GM10266 (cell line): ENCODE measurements around the gene WASHC1.
"Not testable (repeated sequence)": the region's sequence is repeated elsewhere in the genome, so short reads cannot be mapped to it uniquely, and the experiment has no call there.

ENCODE experiments used
- DNase-seq: peaks from one replicate; pipeline ENCODE4 v3.0.0; 2012; ENCODE audit errors: extremely low spot score

The WASHC1 gene, protein sequence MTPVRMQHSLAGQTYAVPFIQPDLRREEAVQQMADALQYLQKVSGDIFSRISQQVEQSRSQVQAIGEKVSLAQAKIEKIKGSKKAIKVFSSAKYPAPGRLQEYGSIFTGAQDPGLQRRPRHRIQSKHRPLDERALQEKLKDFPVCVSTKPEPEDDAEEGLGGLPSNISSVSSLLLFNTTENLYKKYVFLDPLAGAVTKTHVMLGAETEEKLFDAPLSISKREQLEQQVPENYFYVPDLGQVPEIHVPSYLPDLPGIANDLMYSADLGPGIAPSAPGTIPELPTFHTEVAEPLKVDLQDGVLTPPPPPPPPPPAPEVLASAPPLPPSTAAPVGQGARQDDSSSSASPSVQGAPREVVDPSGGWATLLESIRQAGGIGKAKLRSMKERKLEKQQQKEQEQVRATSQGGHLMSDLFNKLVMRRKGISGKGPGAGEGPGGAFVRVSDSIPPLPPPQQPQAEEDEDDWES

GRCh38 chr9:29356-29755 is at the start of gene WASHC1:
TSS of gene WASHC1 (minus strand) at chr9:29456. CDS start at chr9:24999, 4,457 bp downstream.
- DNase-seq, result not testable (repeated sequence)

DNA sequence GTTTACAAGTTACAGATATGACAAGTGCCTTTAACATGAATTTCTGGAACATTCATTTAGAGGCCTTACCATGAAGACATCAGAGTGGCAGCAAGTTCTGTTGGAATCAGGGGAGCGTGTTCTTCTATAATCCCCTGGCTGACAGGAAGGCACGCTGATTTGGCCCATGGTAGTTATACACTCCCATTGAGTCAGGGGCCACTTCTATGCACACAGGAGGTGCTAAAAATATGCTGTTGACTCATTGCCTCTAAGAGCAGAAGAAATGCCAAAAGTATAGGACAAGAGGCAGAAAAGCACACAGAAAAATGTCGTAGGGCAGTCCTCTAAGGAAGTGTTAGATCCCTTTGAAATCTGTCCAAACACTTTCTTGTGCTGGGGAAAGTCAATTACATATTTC is 49.1 kb upstream of the WASHC1 start:
- DNase-seq, result not testable (repeated sequence)

- not testable (repeated sequence) for DNase-seq
Measured at GRCh38 chr9:76389-76788, 47.1 kb upstream of the WASHC1 start.

- not testable (repeated sequence) for DNase-seq
Measured at GRCh38 chr9:73900-74525, 44.8 kb upstream of the WASHC1 start.

GRCh38 chr9:73076-73899 is 44.0 kb upstream of the WASHC1 start:
- peak; percentile 18 for DNase-seq

DNA sequence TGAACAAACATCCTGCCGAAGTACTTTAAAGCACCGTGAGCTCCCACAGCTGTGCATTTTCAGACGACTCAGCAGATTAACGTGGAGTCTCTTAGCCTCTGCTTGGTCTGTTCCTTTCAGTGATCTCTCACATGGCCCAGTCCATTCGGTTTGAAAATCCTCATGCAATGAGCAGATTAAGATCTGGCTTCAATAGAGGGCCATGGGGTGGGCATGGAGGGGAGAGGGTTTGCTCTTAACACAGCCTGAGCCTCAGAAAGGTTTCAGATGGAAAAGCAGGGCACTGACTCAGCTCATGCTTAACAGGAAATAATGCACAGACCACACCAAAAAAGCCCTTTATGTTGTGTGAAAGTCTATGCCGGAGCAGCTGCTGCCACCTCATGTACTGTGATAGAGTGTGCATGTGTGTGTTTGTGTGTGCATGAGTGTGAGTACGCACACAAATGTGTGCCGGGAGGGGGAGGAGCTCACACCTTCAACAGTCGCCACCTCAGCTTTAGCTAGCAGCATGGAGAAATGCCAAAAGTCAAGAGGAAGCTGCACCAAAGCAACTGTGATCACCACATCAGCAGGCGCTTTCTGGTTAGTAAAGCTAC is 33.9 kb upstream of the WASHC1 start:
- DNase-seq, result not testable (repeated sequence)

- not testable (repeated sequence) for DNase-seq
Measured at GRCh38 chr9:52678-53077, 23.4 kb upstream of the WASHC1 start.

GRCh38 chr9:48190-48842 is 19.1 kb upstream of the WASHC1 start:
- DNase-seq, result not testable (repeated sequence)

DNA sequence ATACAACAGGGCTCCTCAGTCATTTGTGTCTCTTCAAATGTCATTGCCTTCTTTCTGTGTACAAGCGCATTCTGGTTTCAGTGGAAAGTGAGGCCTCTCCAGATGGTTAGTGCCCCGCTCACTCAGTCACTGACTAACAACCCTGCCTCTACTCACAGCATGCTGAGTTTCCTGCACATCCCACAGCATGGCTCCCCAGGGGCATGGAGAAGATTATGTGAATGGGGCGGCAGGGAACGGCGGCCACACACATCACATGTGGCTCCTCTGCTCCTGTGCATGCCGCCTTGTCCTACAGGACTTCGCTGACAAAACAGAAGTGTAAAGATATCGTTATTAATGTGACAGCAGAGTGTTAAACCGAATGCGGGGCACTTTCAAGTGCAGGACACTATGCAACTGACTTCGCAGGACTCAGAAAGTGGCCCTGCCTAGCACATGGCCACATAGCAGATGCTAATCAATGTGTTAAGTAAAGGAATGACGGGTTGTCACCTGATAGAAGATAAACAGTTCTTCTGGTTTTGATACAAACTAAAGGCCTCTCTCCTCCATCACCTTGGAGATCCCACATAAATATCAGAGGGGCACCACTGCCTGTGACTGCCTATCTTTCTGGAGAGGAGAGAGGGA is 17.5 kb upstream of the WASHC1 start:
- DNase-seq, result not testable (repeated sequence)

DNA sequence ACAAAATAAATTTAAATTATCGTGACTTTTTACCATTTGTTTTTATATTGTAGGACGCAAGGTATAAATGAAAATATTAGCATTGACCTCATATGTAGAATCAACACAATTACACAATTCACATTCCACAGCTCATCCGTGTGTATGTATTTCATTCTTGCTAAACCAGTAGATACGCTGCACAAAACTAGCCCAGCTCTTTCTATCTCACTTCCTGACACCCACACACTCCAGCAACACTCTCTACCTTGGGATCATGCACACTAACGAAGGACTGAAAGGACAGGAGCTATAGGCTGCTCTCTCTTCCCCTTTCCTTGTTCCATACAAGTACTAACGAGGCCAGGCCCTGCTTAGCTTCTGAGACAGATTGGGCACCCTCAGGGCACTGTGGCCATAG is 16.9 kb upstream of the WASHC1 start:
- DNase-seq, result not testable (repeated sequence)

DNA sequence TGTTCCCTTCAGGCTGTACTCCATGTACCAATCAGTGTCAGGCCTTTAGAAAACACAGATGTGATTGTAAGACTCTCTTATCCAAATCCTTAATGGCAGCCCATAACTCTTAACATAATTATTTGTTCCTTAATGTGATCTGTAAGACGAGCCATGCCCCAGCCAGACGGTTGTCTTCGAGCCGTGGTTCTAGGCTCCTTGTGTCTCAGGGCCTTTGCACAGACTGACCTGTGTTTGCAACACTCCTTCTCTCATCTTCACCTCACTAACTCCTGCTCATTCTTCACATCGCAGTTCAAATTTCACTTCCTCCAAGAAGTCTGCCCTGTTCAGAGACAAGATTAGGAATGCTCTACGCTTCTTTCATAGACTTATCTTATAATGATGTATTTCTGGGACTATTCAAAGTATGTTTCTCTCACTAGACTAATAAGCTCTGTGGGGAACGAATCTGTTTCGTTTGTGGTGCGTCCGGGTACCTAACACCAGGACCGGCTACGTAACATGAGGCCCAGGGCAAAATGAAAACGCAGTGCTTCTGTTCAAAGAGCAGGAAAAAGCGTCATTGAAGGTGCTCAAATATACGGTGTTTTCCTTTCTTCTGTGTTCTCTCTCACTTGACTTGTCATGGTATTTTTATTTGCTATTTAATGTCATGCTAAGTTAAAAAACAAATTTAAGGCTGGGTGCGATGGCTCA is 16.1 kb upstream of the WASHC1 start:
- DNase-seq, result not testable (repeated sequence)

DNA sequence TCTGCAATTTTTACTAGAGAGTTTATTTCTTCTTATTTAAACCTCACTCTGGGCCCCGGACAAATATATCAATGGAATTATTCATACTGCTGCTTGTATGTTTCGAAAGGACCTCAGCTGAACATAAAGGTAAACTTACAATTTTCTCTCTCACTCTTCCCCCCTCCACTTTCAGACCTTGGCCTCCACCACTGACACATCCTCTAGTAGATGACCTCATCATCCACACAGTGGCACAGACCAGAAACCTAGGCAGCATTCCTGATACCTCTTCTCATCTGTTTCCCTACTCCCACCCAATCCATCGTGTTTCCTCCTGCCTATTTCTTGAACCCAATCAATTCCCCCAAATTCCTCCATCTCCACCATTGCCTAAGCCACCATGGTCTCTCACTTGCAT is 15.2 kb upstream of the WASHC1 start:
- not testable (repeated sequence) for DNase-seq

DNA sequence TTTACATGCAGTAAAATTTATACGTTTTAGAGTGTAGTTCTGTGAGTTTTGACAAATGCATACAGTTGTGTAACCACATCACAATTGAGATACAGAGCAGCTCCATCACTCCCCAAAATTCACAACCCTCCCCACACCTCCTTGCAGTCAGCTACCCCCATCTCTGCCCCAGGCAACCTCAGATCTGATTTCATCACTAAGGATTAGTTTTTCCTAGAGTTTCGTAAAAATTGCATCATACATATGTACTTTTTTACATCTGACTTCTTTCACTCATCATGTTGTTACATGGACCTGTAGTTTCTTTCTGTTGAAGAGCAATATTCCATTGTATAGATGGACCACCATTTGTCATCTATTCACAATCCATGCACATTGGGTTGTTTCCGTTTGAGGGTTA is 14.4 kb upstream of the WASHC1 start:
- DNase-seq, result not testable (repeated sequence)

DNA sequence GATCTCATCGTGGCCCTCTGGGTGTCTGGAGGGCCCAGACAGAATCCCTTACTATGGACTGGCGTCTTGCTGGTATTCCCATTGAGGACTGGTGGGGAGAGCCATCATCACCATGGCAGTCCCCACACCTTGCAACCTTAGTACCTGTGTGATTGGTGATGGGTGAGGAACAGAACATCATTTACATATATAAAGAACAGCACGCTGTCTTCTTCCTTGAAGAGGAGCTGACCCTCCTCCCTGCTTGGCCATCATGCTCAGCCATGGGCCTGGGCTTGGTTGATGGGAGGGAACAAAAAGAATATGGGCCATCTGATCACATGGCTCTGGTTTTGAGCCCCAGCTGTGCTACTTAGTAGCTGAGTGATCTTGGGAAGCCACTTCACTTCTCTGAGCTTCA is 13.9 kb upstream of the WASHC1 start:
- DNase-seq, result not testable (repeated sequence)

DNA sequence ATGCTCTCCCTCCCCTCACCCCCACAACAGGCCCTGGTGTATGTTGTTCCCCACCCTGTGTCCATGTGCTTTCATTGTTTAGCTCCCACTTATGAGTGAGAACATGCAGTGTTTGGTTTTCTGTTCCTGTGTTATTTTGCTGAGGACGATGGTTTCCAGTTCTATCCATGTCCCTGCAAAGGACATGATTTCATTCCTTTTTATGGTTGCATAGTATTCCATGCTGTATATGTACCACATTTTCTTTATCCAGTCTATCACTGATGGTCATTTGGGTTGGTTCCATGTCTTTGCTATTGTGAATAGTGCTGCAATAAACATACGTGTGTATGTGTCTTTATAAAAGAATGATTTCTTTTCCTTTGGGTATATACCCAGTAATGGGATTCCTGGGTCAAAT is 12.6 kb upstream of the WASHC1 start:
- not testable (repeated sequence) for DNase-seq

DNA sequence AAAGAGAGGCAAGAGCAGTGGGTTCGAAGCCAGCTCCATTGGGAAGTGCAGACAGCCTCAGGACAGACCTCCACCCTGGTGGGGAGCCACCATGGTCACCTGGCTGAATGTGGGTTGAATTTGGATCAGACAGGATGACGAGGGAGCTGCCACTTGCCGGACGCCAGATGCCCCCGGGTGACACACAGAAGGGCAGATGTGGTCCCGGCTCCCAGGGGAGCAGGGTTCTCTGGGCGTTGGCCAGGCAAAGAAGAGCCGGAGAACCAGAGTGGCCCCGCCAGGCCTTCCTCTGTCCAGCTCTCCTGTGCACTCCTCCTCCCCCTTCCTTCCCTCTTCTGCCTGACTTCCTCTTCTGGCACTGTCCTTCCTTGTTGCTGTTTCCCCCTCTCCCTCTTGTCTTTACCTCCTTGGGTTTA is 12.0 kb upstream of the WASHC1 start:
- not testable (repeated sequence) for DNase-seq

- not testable (repeated sequence) for DNase-seq
Measured at GRCh38 chr9:32308-32707, 3.1 kb upstream of the WASHC1 start.

GRCh38 chr9:28775-29174 is 481 bp downstream of the WASHC1 start:
- not testable (repeated sequence) for DNase-seq

DNA sequence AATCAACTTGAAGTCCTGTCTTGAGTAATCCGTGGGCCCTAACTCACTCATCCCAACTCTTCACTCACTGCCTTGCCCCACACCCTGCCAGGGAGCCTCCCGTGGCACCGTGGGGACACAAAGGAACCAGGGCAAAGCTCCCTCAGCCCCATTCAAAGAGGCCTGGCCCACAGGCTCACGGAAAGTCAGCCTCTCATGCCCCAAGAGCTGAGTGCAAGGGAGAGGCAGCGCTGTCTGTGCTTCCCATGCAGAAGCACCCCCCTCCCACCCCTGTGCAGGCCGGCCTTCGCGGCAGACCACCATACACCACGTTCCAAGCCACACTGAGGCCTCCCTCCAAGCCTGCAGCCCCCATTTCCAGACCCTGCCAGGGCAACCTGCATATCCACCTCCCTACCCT is 7.6 kb downstream of the WASHC1 start:
- DNase-seq, result not testable (repeated sequence)

DNA sequence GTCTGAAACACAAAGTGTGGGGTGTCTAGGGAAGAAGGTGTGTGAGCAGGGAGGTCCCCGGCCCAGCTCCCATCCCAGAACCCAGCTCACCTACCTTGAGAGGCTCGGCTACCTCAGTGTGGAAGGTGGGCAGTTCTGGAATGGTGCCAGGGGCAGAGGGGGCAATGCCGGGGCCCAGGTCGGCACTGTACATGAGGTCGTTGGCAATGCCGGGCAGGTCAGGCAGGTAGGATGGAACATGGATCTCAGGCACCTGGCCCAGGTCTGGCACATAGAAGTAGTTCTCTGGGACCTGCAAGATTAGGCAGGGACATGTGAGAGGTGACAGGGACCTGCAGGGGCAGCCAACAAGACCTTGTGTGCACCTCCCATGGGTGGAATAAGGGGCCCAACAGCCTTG is 12.4 kb downstream of the WASHC1 start:
- not testable (repeated sequence) for DNase-seq
